Measurements from ENCODE around the gene TMEM242. TPM values are rescaled to one million over a fixed set of nuclear protein-coding genes. Genes with fewer than 3 reads are reported as not detected.

Gene TMEM242
- total and polyA plus RNA-seq, 2 of the 13 experiments (the other 11 are each of a cell fraction or from before 2014, with no cell fraction given), result 5.6 to 11.1 TPM

- TF ChIP-seq MEIS2 (CRISPR knock-in tag; IDR thresholded peaks at IDR 0.05) (no peak; the same call in 1 of the 2 replicates), ZNF776 (CRISPR knock-in tag; IDR thresholded peaks at IDR 0.05) (0 out of 2 replicates have a peak, but pooled peaks have one; percentile 39), ZNF7 (CRISPR knock-in tag; IDR thresholded peaks at IDR 0.05) (no peak), HOXD1 (CRISPR knock-in tag; IDR thresholded peaks at IDR 0.05) (0 out of 2 replicates have a peak, but pooled peaks have one; percentile 33), RAD21 (CRISPR knock-in tag; IDR thresholded peaks at IDR 0.05) (peak; percentile 96), MEIS1 (CRISPR knock-in tag; IDR thresholded peaks at IDR 0.05; ENCODE audit: borderline replicate concordance) (no peak), PHF21A (CRISPR knock-in tag; IDR thresholded peaks at IDR 0.05) (0 out of 2 replicates have a peak, but pooled peaks have one; percentile 28), ZNF441 (CRISPR knock-in tag; IDR thresholded peaks at IDR 0.05; ENCODE audit: borderline replicate concordance) (no peak; the same call in 1 of the 2 replicates), ERF (CRISPR knock-in tag; IDR thresholded peaks at IDR 0.05) (no peak), ZBTB8A (CRISPR knock-in tag; IDR thresholded peaks at IDR 0.05; ENCODE audit: borderline replicate concordance, low read depth) (peak; percentile 23; the same call in 1 of the 2 replicates), ATRX (CRISPR knock-in tag; IDR thresholded peaks at IDR 0.05; ENCODE audit: borderline replicate concordance) (no peak), ZNF430 (CRISPR knock-in tag; IDR thresholded peaks at IDR 0.05) (no peak), ZNF687 (CRISPR knock-in tag; IDR thresholded peaks at IDR 0.05) (peak; percentile 92), DPF2 (CRISPR knock-in tag; IDR thresholded peaks at IDR 0.05; ENCODE audit: borderline replicate concordance, low read depth) (no peak), ZNF782 (CRISPR knock-in tag; IDR thresholded peaks at IDR 0.05; ENCODE audit: borderline replicate concordance) (no peak), RFX5 (IDR thresholded peaks at IDR 0.05; ENCODE audit: low read depth, low read length) (no peak), SMAD1 (CRISPR knock-in tag; IDR thresholded peaks at IDR 0.05; ENCODE audit: borderline replicate concordance, low read depth) (peak; percentile 66; the same call in 1 of the 2 replicates), RBM22 (optimal IDR thresholded peaks at IDR 0.05; ENCODE audit: low read length) (no peak), ZBTB46 (CRISPR knock-in tag; IDR thresholded peaks at IDR 0.05; ENCODE audit: borderline replicate concordance) (no peak), KDM6A (CRISPR knock-in tag; IDR thresholded peaks at IDR 0.05; ENCODE audit: low read depth) (no peak), HIC2 (CRISPR knock-in tag; IDR thresholded peaks at IDR 0.05; ENCODE audit: low read depth) (no peak; the same call in 1 of the 2 replicates), MAFG (CRISPR knock-in tag; IDR thresholded peaks at IDR 0.05) (no peak), ZNF296 (CRISPR knock-in tag; conservative IDR thresholded peaks at IDR 0.05) (no peak)
These were observed 48.7 kb downstream of the TMEM242 start (continued) for GRCh38 chr6:157274471-157275226.
